Spleen (tissue), 11 donors: ENCODE measurements around the gene RALGDS. TPM values are rescaled to one million over a fixed set of nuclear protein-coding genes. Genes with fewer than 3 reads are reported as not detected.

Experiments
- DNase-seq: peaks from one replicate; pipeline ENCODE4 v3.0.0-alpha.2; 2020
- H3K27ac ChIP-seq, 8 donors: fragments of 200-600 bp; sonication (generic) in 7 of 8; 1 replicate in 4 of 8; 2 replicates in 4 of 8; pipeline versions ENCODE4 v1.5.0 to v1.8.0; 2016 to 2021; ENCODE audit warnings: inconsistent platforms in 4 of 8, mild to moderate bottlenecking in 4 of 8, moderate library complexity in 1 of 8
- H3K27me3 ChIP-seq, 7 donors: fragments of 200-600 bp; sonication (generic) in 6 of 7; replicated peaks in 1 of 7; 1 replicate in 4 of 7; 2 replicates in 3 of 7; pipeline versions ENCODE4 v1.5.0 to v1.8.0; 2016 to 2021; ENCODE audit warnings: inconsistent platforms in 3 of 7, mild to moderate bottlenecking in 1 of 7
- H3K36me3 ChIP-seq, 6 donors: fragments of 200-600 bp; sonication (generic) in 5 of 6; 1 replicate in 4 of 6; 2 replicates in 2 of 6; pipeline versions ENCODE4 v1.5.0 to v1.8.0; 2016 to 2021; ENCODE audit warnings: inconsistent platforms in 2 of 6
- H3K4me1 ChIP-seq, 6 donors: fragments of 200-600 bp; sonication (generic) in 5 of 6; 1 replicate in 3 of 6; 2 replicates in 3 of 6; pipeline versions ENCODE4 v1.5.0 to v1.8.0; 2016 to 2021; ENCODE audit warnings: inconsistent platforms in 3 of 6
- H3K4me3 ChIP-seq, 8 donors: fragments of 200-600 bp; sonication (generic) in 7 of 8; 1 replicate in 4 of 8; 2 replicates in 4 of 8; pipeline versions ENCODE4 v1.5.0 to v1.8.0; 2016 to 2021; ENCODE audit warnings: inconsistent platforms in 4 of 8, mild to moderate bottlenecking in 4 of 8, moderate library complexity in 2 of 8
- H3K9me3 ChIP-seq, 8 donors: fragments of 200-600 bp; sonication (generic) in 7 of 8; 1 replicate in 4 of 8; 2 replicates in 4 of 8; pipeline versions ENCODE4 v1.5.0 to v1.8.0; 2016 to 2021; ENCODE audit warnings: inconsistent platforms in 4 of 8
- POLR2A ChIP-seq, 3 donors: fragments of 450-650 bp; IDR thresholded peaks; one replicate each; pipeline ENCODE4 v1.5.1; 2017; ENCODE audit warnings: antibody characterized with exemption in 3 of 3, mild to moderate bottlenecking in 1 of 3
- POLR2AphosphoS5 ChIP-seq, 3 donors: sonication (generic); formaldehyde crosslinking; IDR thresholded peaks; one replicate each; pipeline ENCODE4 v1.5.1; 2017; ENCODE audit warnings: antibody characterized with exemption in 3 of 3
- WGBS, 5 donors: extraction: QIAGEN DNeasy Blood & Tissue Kit in 3 of 5; methylation state at CpG; one replicate each; pipeline versions ENCODE4 v1.1.5 to v1.1.7; 2013 to 2018; 5-methylcytosine and 5-hydroxymethylcytosine counted together
- intact Hi-C: fragments of 100-400 bp; cut with DNase I; formaldehyde crosslinking; loops from one replicate; pipeline ENCODE4 v1.15.0; 2023; ENCODE audit warnings: low total_unique reads
- polyA plus RNA-seq, 3 donors: library from polyadenylated mRNA; stranded (reverse); fragments of 200-250 nt; gene quantifications; one replicate each; pipeline ENCODE4 v1.2.1, GENCODE V29; 2013
- total RNA-seq, 7 donors: library from RNA; depleted of rRNA in 3 of 7; stranded (reverse); fragments of >200 nt in 3 of 7; fragmentation: NEBNext Ultra II Directional in 4 of 7; extraction: Animal tissue kit (Norgen Biotek cat#: 25700) in 4 of 7; gene quantifications; one replicate each; pipeline versions ENCODE4 v1.1.0 to v1.2.1, GENCODE V29; 2016 to 2021
- TF ChIP-seq, protein P1 (sequence below), 11 experiments: fragments of 200-600 bp in 7 of 11; fragments of 450-650 bp in 4 of 11; sonication (generic) in 4 of 11; IDR thresholded peaks in 8 of 11; conservative IDR thresholded peaks in 3 of 11; 1 replicate in 7 of 11; 2 replicates in 4 of 11; pipeline versions ENCODE4 v1.4.0 to v1.8.0; 2016 to 2021; ENCODE audit warnings: antibody characterized with exemption in 11 of 11, inconsistent platforms in 4 of 11, mild to moderate bottlenecking in 1 of 11
- donor health status: healthy with polysubstance abuse.
- donor health status: DM: no; HTN: no; CAD: no; lungs with moderate emphysema.
- donor health status: DM: no; HTN: no; CAD: no.
- donor health status: Bipolar disorder and iron deficiency.
- donor health status: healthy.
- donor health status: DM: no; HTN: no; CAD: no.
- donor health status: DM: yes; HTN: yes; CAD: no.

RALGDS gene
- total and polyA plus RNA-seq, 10 donors, result 21.3 to 74.3 (median 55.8) TPM

DNA sequence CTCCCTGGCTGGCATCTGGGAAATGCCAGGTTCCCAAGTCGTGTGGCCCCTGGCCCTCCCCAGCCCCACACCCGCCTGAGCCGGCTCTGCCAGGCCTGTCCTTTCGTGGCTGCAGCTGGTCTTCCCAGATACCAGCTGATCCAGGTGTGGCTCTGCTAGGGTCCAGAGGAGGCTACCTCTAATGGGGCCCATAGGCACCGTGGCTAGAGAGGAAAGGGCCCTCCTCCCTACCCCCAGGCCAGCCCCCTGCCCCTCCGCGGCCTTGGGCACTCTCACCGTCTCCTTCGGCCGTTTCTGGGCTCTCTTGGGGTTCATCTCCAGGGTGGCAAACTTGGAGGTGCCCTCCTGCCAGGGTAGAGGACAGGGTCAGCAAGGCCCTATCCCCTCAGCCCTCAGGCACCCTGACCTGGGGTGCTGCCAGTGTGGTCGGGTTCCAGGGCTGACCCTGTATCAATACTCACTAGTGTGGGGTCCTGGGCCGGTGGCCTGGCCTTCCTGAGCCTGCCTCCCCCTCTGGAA is 17.0 kb downstream of the RALGDS start:
- Histone ChIP-seq H3K27me3 (no peaks in the 10 kb centered on the region), H3K4me3 (no peak overlapping the region), H3K27ac (peak overlapping the region in 3 of 8 donors; percentile 15 to 37 (median 36)), H3K4me1 (peaks cover 0 to 13% (median 6%) of the 10 kb centered on the region in 6 donors), H3K36me3 (peaks cover 14 to 99% (median 95%) of the 10 kb centered on the region in 6 donors), H3K9me3 (no peaks in the 10 kb centered on the region)
- TF ChIP-seq POLR2AphosphoS5 (IDR thresholded peaks at IDR 0.05) (no peak), POLR2A (IDR thresholded peaks at IDR 0.05) (no peak)
- TF ChIP-seq, protein P1, sequence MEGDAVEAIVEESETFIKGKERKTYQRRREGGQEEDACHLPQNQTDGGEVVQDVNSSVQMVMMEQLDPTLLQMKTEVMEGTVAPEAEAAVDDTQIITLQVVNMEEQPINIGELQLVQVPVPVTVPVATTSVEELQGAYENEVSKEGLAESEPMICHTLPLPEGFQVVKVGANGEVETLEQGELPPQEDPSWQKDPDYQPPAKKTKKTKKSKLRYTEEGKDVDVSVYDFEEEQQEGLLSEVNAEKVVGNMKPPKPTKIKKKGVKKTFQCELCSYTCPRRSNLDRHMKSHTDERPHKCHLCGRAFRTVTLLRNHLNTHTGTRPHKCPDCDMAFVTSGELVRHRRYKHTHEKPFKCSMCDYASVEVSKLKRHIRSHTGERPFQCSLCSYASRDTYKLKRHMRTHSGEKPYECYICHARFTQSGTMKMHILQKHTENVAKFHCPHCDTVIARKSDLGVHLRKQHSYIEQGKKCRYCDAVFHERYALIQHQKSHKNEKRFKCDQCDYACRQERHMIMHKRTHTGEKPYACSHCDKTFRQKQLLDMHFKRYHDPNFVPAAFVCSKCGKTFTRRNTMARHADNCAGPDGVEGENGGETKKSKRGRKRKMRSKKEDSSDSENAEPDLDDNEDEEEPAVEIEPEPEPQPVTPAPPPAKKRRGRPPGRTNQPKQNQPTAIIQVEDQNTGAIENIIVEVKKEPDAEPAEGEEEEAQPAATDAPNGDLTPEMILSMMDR (IDR thresholded peaks at IDR 0.05 in 8 of 11, conservative IDR thresholded peaks at IDR 0.05 in 3 of 11), result no peak
- DNase-seq, result peak; percentile 72
- intact Hi-C loops, result loop anchor here (2.0 kb wide), 1 partner anchor 41 kb away; no protein-coding TSS in a partner anchor
- 84 to 92% (median 91%) methylated on average over 6 to 12 of the region's 12 CpGs for WGBS, 5 donors

DNA sequence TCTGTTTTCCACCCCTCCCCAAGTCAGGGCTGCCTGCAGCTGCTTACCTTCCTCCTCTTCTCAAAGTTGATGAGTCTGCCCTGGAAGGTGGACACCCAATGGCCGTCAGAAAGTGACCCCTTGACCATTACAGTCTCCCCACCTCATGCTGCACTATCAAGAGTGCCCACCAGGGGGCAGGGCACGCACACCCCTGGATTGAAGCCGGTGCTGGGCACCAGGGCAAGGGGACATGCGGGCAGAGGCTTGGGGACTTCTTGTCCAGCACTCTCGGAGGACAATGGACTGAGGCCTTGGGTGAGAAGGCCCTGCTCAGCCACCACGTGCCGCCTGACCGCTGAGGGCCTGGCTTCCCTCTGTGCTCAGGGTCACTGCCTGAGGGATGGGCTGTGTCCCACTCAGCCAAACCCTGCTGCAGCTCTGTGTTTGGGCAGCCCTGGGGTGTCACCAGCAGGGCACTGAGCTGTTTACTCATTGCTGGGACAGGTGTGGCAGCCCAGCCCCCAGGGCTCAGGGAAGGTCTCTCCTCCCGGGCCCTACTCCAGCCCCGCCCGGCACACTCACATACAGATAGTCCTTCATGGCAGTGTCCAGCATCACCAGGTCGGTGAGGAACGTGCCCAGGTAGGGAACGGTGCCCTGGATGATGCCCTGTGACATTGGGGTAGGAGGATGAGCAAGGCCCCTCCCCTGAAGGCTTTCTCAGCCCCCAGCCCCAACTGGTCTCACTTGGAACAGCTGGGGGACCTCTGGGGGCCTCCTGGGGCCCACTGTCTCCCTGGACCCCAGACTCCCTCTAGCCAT is 17.7 kb downstream of the RALGDS start:
- TF ChIP-seq, protein P1 (IDR thresholded peaks at IDR 0.05 in 8 of 11, conservative IDR thresholded peaks at IDR 0.05 in 3 of 11), result peak; percentile 91 to 99 (median 97)
- TF ChIP-seq POLR2AphosphoS5 (IDR thresholded peaks at IDR 0.05) (peak; percentile 74 to 81 (median 81)), POLR2A (IDR thresholded peaks at IDR 0.05) (no peak)
- peak; percentile 92 for DNase-seq
- Histone ChIP-seq H3K4me3 (no peak overlapping the region), H3K27me3 (no peaks in the 10 kb centered on the region), H3K4me1 (peaks cover 0 to 16% (median 6%) of the 10 kb centered on the region in 6 donors), H3K27ac (peak overlapping the region in 3 of 8 donors; percentile 15 to 37 (median 36)), H3K36me3 (peaks cover 16 to 99% (median 95%) of the 10 kb centered on the region in 6 donors), H3K9me3 (no peaks in the 10 kb centered on the region)
- intact Hi-C loops, result loop anchor here (2.0 kb wide), 1 partner anchor 41 kb away; no protein-coding TSS in a partner anchor
- WGBS, 5 donors, result 61 to 74% (median 70%) methylated on average over 5 to 14 of the region's 14 CpGs

DNA sequence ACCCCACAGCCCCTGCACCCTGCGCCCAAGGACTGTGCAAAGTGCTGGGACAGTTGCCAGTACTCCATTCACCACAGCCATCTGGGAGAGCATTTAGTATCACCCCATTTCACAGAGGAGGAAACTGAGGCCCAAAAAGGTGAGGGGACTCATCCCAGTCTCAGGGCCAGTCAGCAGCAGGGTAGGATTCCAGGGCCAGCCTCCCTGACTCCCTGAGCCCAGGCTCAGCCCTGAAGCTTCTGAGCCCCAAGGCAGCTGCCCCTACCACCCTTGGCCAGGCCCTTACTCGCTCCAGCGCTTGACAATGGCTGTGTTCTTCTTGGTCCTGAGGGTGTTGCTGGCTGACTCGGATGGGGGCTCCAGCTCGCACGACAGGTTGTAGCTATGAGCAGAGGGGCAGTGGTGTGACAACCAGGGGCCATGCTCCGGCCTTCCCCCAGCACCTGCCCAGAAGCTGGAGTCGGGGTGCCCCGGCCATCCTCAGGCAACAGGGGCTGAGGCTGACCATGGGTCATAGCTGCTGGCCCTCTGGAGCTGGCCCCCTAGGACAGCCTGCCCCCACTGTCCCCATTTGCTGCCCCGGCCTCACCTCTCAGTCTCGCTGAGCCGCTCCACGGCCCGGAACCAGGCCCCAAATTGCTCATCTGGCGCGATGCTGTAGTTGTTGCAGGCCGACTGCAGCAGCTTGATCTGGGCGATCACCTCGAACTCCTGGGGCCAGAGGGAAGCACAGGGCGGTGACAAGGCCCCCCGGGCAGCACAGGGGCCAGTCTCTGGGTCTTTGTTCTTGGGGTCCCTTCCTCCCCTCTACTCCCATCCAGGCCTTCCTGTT is 18.6 kb downstream of the RALGDS start:
- intact Hi-C loops, result loop anchor here (2.0 kb wide), 1 partner anchor 42 kb away; no protein-coding TSS in a partner anchor
- H3K4me3 ChIP-seq, result no peak overlapping the region
- H3K27ac ChIP-seq, result no peak overlapping the region
- peak; percentile 77 for DNase-seq
- WGBS, 5 donors, result 91 to 96% (median 95%) methylated on average over 15 to 21 of the region's 21 CpGs
- peaks cover 0 to under 1% (median 0%) of the 10 kb centered on the region in 8 donors for H3K9me3 ChIP-seq
- peak in 1 of 3 donors; percentile 0 for TF ChIP-seq POLR2AphosphoS5 (IDR thresholded peaks at IDR 0.05)
- no peak for TF ChIP-seq POLR2A (IDR thresholded peaks at IDR 0.05)
- H3K4me1 ChIP-seq, result peaks cover 0 to 16% (median 6%) of the 10 kb centered on the region in 6 donors
- H3K36me3 ChIP-seq, result peaks cover 18 to 99% (median 95%) of the 10 kb centered on the region in 6 donors
- no peaks in the 10 kb centered on the region for H3K27me3 ChIP-seq
